Fibroblast of skin of right quadriceps (primary cell): ENCODE results near the gene PPM1L.

Experiments used
- DNase-seq: peaks from one replicate; pipeline ENCODE4 v3.0.0-alpha.2; 2013

PPM1L gene

DNA sequence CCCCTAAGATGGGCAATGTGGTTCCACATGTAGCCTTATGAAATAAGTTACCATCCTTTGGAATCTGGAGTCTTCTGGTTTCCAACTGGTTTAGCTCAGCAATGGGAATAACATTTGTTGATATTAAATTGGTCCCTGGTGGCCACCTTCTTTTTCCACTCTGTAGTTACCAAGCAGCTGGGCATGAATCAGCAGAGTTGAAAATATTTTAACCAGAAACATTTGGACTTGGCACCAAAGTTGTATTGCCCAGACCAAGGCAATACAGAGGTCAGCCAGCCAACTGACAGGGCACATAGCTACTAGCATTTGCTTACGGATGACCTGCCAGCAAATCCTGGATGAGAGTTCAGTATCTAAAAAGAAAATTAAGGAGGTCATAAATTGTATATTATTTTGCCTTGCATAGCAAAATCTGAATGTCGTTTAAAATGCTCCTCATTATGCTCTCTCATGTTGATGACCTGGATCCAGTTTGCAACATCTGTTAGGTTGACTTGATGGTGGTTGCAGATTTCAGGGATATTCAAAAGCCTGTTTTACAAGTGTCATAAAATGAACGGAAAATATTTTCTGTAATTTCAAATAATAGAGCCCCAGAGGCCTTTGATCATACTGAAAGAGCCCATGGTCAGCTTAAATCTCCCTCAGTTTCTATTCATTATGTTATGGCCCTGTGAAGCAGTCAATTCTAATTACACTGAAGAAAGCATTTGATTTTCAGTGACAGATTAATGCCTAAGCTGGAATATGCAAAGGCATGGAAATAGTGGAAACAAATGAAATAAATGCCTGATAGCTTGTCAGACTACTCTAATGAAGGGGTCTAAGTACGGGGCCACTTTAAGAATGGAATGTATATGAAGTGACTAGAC is 54.6 kb downstream of the PPM1L start:
- peak; percentile 28 for DNase-seq

DNA sequence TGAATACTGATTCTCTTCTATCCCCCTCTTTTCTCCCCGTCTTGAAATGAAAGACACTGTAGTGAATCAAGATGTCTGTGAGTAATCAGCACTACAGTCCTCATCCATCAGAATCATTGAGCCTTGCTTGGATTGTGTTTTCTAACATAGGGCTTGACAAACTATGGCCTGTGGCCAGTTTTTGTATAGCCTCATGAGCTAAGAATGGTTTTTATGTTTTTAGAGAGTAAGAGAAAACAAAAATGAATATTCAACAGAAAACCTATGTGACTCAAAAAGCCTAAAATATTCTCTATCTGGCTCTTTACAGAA is 55.2 kb downstream of the PPM1L start:
- DNase-seq: peak; percentile 18

DNA sequence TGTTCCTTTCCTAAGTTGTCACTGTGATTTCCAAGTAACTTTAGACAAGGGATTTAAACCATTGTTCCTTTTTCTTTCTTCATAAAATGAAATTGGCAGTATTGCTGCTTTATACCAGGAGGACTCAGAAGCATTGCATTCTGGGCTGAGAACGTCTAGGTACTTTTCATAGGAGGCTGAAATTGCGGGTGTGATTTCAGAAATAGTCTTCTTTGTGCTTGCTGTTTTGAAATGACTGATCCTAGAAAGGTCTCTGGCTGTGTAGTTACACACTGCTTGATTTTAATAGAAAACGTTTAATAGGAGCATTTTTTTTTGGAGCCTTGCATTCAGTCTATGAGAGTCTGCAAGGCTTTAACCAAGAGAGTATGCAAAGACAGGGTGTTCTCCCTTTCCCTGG is 56.3 kb downstream of the PPM1L start:
- DNase-seq: no peak

DNA sequence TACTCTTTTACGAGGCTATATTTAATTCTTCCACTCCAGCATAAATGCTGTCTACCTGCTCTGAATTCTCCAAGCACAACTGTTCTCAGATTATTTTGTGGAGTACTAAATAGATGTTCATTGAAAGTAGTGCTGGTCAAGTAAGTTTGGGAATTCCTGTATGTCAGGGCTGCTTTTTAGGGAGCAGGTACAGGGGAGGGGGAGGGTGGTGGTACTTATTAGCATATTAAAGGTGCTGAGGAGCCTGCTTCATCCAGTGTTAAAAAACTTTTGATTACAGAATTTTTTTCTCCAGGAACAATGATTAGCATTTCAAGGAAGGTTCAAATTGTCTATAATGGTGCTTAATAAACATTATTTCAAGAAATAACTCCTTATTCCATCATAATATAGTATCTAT is 59.2 kb downstream of the PPM1L start:
- DNase-seq: no peak

DNA sequence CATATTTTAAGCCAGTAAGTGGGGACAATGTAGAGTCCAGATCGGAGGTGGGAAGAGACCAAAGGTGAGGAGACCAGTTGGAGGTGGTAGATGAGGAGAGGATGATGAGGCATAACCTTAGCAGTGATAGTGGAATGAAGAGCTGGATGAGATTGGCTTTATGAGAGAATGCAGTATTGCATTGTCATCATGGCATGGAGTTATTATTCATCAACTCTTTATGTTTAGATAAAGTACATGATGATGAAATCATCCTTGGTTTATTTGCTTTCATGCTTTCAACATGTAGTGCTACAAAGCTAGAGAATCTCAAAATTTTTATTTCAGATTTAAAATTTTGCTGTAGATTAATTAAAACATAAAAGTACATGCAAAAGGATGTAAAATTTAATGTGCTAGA is 64.0 kb downstream of the PPM1L start:
- no peak for DNase-seq

DNA sequence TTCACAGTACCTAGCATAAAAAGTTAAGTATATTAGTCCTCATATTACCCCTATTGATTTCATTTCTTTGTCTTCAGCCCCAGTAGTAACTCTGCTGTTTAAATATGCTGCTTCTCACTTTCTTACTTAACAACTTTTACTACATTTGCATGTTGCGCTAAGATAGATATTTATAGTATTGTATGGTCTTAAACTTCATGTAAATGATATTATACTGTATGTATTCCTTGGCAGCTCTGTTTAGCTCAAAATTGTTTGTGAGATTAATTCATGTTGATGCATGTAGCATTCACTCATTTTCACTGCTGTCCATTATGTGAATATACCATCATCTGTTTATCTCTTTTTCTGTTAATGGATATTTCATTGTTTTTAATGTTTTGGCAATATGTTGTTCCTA is 64.4 kb downstream of the PPM1L start:
- no peak for DNase-seq

DNA sequence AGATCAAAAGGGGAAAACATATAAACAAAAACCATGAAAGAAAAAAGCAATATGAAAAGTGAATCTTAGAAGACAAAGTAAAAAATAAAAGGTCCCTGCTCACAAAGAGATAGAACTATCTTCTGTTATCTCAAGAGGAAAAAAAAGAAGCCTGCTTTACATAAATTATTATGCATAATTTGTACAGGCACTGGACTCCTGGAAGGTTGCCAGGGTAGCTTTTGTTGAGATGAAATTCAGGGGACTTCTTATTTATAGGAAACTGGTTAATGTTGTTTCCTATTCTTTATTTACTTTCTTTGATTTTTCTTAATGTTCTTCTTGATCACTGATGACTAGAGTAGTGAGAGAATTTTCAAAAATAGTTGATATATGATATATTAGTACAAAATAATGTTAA is 66.9 kb downstream of the PPM1L start:
- DNase-seq: no peak

DNA sequence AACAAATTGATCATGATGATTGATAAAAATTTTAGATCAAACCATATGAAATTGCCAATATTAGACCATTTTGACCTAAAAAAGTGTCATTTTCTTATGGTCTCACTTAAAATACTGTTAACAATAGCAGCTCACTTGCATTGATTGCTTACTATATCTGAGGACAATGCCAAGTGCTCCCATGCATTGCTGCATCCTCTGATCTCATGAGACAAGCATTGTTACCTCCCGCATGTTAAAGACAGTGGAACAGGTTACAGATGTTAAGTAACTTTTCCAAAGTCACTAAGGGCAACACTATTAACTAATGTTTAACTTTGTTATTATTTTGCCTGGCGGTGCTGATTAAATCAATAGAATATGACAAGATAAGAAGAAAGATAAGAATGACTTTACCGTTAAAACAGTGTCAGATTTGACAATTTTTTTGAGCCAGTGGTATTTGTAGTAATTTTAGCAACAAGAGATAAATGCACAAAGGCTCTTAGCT is 69.3 kb downstream of the PPM1L start:
- no peak for DNase-seq

DNA sequence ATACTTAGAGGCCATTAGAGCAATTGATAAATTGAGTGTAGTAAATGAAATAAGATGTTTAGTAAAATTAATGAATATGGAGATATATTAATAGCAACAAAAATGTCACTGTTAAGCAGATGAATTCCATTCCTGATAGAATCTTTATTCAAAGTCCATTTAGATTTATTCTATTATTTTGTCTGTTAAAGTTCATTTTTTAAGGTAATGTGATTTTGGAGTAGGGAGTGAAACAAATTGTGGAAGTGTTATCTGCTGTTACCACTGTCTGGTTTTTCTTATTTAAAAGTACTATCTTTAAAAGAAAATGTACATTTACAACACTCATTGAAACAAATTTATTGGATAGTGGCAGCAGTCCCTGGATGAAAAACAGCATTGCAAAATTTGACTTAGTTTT is 70.4 kb downstream of the PPM1L start:
- no peak for DNase-seq

DNA sequence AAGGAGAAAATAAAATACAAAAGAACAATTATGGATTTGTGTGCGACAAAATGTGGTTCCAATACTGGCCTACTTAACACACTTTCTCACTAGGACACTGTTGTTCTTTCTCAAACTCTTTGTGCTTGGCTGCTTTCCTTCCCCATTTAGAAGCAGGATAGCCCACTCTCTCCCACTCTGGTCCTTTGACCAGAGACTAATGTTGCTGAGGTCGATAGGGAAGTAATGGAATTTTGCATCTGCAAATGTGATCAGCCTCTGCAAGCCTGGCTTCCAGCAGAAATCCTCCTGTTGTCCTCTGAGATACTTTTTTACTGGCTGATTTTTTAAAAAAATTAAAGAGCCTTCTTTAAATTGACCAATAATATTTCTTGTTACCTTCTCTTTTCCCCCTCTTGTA is 71.0 kb downstream of the PPM1L start:
- no peak for DNase-seq

DNA sequence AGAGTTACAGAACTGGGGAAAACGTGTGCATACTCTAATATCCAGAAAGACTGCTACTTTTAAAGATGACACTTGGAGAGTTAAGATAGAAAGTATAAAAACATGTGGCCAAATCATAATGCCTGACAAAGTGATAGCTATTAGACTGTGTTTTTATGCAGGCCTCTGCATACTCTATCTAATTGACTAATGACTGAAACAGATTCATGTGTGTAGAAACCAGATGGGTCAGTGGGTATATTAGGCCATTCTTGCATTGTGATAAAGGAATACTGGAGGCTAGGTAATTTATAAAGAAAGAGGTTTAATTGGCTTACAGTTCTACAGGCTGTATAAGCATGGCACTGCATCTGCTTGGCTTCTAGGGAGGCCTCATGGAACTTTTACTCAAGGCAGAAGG is 71.5 kb downstream of the PPM1L start:
- no peak for DNase-seq

DNA sequence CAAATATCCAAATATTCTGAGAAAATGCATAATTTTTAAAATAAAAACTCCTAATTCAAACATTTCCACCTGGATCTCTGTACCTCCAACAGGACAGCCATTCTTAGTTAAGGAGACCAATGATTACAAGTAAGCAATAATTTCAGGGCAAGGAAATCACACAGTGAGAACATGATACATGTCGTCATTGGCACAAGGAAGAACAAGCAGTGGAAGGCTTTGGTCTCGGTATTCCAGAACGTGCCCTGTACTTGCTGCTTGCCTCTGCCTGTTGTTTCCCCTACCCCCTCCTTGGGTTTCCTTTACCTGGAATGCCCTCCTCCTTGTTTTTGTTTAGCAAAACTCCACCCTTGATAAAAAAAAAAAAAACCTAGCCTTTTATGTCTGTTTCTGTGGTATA is 72.8 kb downstream of the PPM1L start:
- DNase-seq: no peak

DNA sequence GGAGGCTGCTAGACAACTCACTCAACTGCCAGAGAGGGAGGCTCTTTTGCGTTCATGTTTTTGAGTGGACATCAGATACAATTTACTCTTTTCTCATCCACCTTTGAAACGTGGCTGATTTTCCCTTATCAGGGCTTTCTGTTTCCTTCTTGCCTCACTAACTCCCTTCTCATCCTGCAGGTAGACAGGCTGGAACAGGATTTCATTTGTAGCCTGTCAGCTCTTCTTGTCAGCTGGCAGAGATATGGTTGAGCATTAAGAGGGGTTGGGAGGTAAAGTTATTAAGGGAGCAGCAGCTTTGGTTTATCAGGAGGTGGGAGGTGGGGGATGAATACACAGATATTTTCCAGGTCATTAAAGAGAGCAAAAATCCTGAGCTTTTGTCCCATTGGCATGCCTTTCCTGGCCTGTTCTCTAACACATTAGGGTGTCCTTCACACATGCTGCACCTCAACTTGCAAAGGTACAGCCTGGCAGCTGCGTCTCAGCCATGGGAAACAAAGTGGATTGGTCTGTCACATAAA is 73.5 kb downstream of the PPM1L start:
- no peak for DNase-seq

DNA sequence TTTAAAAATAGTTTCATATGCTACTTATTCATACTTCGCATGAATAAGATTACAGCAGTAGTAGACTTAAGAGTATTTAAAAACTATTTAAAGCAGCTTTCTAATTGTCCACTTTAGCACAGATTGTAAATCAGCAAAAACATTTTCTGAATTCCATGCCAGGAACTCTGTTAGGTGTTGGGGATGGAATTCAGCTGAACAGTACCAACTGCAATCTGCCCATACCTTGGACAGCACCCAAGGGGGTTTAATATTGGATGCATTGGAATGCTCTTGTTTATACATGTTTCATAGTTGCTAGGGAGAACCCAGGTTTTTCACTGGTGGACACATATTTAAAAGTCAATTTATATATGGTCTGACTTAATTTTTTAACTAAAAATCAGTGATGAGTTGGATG is 74.8 kb downstream of the PPM1L start:
- DNase-seq: peak; percentile 15

DNA sequence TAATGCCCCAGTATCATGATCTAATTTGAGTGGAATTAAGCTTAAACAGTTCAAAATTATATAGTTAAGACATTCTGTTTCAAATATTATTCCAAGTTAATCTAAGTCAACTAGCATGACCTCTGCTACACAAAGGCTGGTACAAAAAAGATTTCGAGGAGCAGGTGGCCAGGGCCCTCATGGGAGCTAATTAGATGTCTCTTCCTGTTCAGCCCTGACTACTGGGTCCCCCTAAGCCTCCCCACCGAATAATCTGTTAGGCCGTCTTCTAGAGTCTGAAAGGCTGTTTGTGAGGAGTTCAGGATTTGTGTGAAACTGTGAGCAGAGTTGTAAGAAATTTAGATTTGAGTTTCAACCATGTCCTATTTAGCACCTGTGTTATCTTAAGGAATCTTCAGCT is 75.4 kb downstream of the PPM1L start:
- DNase-seq: no peak

DNA sequence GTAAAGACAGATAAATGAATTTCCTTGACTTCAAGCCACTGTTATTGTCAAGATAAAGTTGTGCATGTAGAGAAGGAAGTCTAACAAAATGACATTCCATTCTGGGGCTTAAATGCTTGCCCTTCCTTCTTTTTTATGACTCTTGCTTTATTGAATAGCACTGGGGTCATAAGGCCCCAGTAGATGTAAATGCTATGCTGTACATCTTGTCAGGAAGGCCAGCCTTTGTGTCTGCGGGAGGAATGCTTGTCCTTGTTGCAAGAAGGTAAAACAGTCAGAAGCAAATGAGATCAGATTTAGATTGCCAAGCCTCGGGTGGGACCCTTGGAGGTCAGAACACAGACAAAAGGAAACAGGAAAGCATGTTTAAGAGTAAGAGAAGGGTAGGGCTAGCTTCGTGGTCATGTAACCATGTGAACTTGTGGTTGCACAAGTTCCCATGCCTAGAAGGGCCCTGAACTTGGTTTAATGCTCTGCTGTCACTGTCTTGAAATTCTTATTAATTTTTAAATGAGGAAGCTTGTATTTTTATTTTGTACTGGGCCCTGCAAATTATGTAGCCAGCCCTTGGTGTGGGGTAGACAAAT is 81.5 kb downstream of the PPM1L start:
- DNase-seq: no peak

DNA sequence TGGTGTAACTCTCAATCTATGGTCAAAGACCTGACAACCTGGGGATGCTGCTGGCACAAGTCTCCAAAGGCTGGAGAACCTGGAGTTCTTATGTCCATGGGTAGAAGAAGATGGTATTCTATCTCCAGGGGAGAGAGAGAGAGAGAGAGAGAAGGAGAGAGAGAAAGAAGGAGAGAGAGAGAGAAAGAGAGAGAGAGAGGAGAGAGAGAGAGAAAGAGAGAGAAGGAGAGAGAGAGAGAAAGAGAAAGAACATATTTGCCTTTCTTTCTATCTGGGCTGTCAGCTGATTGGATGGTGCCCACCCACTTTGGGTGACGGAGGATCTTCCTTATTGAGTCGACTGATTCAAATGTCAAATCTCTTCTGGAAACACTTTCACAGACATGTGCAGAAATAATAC is 84.6 kb downstream of the PPM1L start:
- DNase-seq: no peak

DNA sequence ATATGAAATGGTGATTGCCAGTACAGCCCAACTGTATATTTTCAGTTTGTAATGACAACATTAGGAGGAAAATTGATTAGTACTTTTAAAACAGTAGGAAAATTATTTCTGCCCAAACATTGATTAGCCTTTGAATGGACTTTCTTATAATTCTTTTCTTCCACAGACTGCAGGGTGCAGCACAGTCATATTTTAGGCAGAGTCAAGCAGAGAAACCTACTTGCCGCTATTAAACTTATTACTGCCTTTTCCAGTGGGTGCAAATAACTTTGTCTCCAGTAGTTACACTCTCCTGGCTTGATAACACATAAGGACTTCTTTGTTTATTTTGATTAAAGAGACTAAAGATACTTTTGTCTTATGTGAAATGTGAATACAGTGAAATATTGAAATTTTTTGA is 85.4 kb downstream of the PPM1L start:
- DNase-seq: no peak

DNA sequence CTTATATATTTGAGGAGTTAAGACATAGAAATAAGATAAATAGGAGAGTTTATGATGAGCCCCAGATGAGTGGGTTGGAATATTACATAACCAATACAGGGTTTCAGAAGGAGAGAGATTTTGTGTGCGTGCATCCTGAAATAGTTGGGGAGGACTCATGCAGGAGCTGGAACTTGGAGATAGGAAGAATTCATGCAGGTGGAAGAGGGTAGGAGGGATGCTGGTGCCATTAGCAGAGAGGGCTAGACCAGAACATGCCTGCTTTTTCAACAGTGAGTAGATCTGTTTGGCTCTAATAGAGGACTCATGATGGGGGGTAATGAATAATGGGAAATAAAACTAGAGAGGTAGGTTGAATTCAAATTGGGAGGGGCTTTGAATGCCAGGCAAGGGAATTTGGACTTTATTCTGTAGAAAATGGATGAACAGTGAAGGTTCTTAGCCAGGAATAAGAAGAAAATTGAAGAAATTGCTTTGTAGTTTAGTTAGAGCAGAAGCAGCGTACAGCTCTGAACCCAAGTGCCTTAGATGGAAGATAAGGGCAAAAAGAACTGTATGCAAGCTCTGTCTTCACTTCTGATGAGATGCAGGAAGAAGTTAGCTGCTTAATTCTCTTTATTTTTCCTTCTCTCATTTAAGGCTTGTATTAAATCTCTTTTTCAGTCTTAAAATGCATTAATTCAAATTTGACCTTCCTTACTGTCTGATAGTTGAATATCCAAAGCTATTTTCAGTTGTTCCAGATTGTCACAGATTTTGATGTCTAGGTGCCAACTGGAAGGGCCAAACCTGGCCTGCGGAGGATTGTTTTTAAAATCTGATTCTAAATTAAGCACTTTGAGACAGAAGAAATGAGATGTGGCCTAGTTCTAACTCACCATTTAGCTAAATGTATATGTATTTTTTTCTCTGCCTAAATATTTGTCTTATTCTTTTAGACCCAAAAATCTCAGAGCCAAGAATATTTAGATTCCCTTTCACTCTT is 86.3 kb downstream of the PPM1L start:
- DNase-seq: no peak

DNA sequence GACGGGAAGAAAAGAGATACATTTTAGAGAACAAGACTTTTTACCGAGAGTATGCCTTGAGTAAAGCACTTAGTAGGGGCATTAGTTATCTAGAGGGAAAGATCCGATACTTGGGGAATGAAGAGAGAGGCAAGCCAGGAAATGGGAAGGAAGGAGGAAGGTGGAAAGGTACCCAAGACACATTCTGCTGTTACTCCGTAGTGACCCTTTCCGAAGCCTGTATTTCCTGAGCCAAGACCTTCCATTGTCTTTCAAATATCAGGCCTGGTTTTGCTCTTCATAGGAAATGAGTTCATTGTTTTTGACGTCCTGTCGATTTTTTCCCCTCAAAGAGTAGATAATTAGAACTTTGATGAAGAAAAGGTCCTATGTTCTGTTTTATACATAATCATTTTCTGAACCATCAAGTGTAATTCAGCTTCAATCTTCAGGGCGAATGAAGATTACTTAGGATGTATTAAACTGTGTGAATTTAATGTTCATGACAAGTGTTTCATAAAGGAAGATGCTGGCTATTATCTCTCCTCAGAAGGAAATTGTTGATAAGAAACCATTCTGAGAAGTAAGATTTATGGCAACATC is 95.7 kb downstream of the PPM1L start:
- no peak for DNase-seq

DNA sequence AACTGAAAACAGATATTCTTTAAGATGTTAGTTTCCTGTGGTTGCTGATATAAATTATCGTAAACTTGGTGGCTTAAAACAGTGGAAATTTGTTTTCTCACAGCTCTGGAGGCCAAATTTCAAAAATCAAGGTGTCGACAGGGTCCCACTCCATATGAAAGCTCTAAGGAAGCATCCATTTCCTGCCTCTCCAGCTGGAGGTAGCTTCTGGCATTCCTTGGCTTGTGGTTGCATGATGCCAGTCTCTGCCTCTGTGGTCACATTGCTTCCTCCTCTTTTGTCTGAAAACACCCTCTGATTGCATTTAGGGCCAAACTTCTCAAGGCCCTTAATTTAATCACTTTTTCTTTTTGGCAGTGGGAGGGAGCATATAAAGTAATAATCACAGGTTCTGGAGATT is 96.8 kb downstream of the PPM1L start:
- no peak for DNase-seq

DNA sequence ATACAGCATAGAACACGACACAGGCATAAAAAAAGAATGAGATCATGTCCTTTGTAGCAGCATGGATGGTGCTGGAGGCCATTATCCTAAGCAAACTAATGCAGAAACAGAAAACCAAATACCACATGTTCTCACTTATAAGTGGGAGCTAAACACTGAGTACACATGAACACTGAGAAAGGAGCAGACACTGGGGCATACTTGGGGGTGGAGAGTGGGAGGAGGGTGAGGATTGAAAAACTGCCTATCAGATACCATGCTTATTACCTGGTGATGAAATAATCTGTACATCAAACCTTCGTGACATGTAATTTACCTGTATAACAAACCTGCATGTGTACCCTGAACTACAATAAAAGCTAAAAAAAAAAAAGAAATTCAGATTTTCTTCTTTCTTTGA is 100.4 kb downstream of the PPM1L start:
- DNase-seq: no peak
